Measurements from ENCODE around the gene QRSL1.
A peak's percentile ranks its signal among the peaks of the same experiment; 100 is the strongest.
"Not testable (repeated sequence)": the region's sequence is repeated elsewhere in the genome, so short reads cannot be mapped to it uniquely, and the experiment has no call there.

QRSL1 gene

GRCh38 chr6:106623039-106623438 lies 6.3 kb upstream of the QRSL1 start:
- DNase-seq, result no peak

- DNase-seq, result no peak
Measured at GRCh38 chr6:106626485-106626884, 2.9 kb upstream of the QRSL1 start.

- not testable (repeated sequence) for DNase-seq
Measured at GRCh38 chr6:106627760-106628159, 1.6 kb upstream of the QRSL1 start.

DNA sequence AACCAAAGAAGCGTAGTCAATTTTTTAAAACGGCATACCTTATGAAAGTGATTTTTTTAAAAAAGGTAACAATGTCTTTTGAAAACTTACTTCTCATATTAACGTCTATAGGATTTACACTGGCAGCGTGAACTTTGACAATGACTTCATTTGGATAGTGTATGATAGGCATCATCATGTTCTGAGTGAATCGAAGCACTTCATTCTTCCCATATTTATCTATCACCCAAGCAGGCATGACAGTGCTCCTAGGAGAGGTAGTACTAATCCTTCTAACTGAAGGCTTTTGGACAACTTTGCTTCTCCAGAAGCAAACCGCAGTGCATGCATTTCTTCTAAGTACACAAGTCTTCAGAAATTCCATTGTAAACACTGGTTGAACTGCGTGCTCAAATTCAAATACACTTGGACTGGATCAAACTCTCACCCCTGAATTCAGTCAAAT lies 698 bp upstream of the QRSL1 start:
- DNase-seq, result peak in 1 of 14 donors; percentile 33

GRCh38 chr6:106629859-106630163 lies 433 bp downstream of the QRSL1 start:
- DNase-seq, result no peak

DNA sequence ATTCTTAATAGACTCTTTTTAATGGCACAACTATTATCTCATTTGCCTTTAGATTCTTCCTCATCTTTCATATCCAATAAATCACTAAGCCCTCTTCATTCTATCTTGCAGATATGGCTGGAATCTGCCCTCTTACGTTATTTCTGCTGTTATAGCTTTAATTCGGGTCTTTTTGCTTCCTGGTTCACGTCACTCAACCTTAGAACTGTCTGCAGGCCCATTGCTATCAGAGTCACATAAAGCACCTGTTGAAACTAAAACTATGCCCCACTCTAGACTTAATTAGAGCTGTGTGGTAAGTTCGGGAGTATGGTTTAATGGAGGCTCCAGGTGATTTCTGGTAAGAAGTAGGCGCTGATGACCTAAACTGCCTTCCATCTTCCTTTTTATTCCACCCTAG lies 988 bp downstream of the QRSL1 start:
- no peak for DNase-seq

- DNase-seq, result no peak
Measured at GRCh38 chr6:106631346-106631745, 2.0 kb downstream of the QRSL1 start.

DNA sequence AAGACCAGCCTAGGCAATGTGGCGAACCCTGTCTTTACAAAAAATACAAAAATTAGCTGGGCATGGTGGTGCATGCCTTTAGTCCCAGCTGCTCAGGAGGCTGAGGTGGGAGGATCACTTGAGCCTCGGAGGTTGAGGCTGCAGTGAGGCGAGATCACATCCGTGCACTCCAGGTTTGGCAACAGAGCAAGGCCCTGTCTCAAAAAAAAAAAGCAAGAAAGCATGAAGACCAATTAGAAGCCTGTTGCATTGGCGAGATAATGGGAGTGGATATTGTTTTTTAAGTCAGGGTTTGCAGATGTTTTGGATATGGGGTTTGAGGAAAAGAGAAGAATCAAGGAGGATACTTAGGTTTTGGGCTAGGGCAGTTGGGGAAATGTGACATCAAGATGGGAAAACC lies 5.2 kb downstream of the QRSL1 start:
- DNase-seq, result no peak

GRCh38 chr6:106637051-106637716 lies 7.8 kb downstream of the QRSL1 start:
- no peak for DNase-seq

DNA sequence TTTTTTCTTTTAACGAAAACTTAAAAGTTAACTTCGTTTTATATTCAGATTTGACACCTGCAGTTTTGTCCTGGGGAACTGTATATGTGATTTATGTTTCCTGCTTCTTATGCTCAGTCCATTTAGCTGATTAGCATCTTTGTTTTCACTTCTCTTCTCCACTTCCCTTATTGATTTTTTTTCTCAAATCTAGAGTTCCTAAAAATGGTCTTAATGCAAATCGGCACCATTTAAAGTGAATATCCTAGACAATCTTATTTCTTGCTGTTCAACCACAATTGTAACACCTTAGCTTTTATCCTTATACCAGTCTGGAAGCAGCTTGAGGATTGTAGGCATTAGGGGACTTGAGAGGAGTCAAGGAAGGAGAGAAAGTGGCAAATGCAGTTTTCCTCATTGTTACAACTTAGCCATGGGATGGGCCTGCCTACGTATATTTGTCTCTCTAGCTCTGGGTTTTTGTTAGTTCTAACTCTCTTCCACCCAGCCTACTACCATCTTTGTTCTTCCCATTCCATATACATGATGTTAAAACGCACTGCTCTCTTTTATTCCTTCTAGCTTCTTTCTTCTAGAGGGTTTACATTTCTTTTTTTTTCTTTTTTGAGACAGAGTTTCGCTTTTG lies 8.5 kb downstream of the QRSL1 start:
- no peak for DNase-seq

GRCh38 chr6:106639812-106640211 lies 10.4 kb downstream of the QRSL1 start:
- DNase-seq, result no peak

DNA sequence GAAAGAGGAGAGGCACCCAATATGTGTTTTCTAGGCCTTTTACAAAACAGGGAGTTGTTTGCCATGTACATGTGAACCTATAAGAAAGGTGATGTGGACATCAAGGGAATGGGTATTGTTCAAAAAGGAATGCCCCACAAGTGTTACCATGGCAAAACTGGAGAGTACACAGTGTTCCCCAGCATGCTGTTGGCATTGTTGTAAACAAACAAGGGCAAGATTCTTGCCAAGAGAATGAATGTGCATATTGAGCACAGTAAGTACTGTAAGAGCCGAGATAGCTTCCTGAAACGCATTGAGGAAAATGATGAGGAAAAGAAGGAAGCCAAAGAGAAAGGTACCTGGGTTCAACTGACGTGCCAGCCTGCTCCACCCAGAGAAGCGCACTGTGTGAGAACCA lies 13.1 kb downstream of the QRSL1 start:
- no peak for DNase-seq

DNA sequence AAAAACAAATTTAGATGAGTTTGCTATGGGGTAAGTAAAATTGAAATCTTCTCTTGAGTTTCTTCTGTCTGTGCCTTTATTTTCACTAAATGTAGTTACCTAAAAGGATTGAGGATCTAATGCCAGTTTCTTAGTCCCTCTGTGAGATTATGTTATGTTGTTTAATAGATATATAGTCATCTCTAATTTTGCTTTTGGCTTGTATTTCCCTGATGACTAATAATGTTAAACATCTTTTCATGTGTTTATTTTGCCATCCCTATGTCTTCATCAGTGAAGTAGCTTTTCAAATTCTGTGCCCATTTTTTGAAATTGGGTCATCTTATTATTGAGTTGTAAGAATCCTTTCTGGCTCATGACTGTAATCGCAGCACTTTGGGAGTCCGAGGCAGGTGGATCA lies 13.7 kb downstream of the QRSL1 start:
- DNase-seq, result no peak

DNA sequence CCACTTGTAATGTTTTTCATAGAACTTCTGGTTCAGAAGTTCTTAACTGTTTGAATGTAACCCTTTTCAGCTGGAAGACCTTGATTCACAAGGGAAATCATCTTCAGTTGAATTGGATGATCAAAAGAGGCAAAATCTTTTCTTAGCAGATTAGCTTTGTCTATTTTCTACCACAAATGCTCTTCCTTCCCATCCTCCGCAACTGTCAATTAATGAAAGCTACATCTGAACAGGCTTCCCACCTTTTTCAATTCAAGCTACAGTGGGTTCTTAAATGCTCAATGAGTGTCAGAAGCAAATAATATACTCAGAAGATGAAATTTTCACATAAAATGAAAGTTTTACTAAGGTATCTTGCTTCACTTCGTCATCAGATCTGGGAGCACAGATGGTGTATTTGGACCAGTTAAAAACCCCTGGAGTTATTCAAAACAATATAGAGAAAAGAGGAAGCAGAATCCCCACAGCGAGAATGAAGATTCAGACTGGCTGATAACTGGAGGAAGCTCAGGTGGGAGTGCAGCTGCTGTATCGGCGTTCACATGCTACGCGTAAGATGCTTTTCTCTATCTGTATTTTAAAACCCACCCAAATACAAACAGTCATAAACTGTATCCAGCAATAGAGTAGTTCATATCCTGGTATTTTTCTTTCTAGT lies 19.4 kb downstream of the QRSL1 start:
- DNase-seq, result no peak

- DNase-seq, result no peak
Measured at GRCh38 chr6:106658469-106658868, 29.1 kb downstream of the QRSL1 start.

DNA sequence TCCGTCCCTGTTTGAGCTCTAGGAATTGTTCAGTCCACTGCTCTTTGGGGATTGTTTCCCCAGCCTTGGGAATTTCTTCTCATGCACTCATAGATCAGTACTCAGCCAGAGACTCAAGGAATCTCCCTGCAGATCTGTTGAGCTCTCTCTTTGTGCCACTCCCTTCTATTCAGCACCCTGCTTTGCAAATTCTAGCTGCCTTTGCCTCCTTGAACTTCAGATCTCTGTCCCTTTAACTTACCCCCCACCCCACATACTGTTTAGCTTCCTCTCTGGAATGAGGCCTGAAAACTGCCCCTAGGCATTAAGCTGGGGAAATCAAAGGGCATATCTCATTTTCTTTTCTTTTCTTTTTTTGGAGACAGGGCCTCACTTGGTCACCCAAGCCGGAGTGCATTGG lies 30.5 kb downstream of the QRSL1 start:
- no peak for DNase-seq

GRCh38 chr6:106662458-106662857 lies 33.1 kb downstream of the QRSL1 start:
- no peak for DNase-seq

DNA sequence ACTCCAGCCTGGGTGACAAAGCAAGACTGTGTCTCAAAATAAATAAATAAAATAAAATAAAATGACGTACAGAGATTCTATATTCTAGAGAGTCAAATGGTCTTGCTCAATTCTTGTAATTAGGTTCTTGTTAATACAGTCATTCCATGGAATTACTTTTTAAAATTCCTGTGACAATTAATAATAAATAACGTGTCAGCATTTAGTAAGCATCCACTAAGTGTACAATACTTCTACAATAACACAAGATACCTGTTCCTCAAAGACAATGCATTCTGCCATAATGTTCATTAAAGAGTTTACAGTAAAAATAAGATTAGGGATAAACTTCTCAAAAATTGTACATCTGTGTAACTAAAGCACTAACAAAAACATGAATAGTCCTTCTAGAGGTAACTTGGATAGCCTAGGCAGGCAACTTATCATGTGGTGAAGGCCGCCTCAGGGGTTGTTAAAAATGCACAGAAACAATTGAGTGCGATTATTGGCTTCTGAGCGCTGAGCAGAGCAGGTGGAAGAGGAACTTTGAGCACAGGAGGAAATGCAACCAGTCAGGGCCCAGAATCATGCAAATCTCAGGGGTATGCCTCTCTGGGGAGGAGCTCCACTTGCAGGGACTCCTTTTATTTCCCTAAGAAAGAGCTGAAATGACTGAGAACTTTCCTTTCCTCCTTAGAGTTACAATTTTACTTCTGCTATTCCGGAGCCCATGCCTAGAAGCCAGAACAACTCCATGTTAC lies 37.1 kb downstream of the QRSL1 start:
- peak in 1 of 14 donors; percentile 1 for DNase-seq

GRCh38 chr6:106667022-106667402 lies 37.6 kb downstream of the QRSL1 start:
- DNase-seq, result no peak

GRCh38 chr6:106670236-106670635 lies 40.9 kb downstream of the QRSL1 start:
- no peak for DNase-seq

DNA sequence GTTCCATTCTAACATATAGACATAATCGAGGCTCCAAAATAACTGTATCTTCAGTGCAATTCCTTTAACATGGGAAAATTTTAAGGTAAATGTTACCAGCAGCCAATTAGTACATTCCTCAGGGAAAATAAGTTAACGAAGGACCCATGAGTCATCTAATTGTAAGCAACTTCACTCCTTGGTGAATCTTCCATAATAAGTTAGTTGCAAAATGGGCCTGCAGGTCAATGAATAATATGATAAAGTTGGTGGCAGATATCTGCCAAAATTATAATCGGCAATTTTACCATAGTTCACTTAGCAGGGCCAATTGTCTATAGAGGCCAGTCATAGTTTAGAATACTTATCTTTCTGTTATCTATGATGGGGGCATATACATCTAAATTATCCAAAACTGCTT lies 42.3 kb downstream of the QRSL1 start:
- DNase-seq, result no peak

- DNase-seq, result no peak
Measured at GRCh38 chr6:106674541-106675229, 45.3 kb downstream of the QRSL1 start.

DNA sequence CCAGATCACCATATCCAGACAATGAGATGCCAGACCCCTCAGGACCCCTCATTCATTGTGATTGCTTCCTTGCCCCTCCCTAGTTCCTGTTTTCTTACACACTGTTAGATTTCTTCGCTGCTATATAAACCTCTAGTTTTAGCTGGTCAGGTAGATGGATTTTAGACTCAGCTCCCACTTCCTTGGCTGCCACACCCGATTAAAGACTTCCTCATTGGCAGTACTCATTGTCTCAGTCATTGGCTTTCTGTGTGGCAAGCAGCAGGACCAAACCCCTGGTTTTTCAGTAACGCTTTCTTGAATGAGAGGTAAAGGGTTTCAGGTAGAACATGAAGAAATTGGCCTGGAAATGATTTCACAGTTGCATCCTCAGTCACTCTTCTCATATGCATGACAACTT lies 47.9 kb downstream of the QRSL1 start:
- DNase-seq, result no peak
